Putamen (tissue), 1 donor: Measurements from ENCODE around the gene CLSTN2.
A peak's percentile ranks its signal among the peaks of the same experiment; 100 is the strongest.

Source experiments
- DNase-seq: peaks from one replicate; pipeline ENCODE4 v3.0.0-alpha.2; 2016; ENCODE audit warnings: low spot score

The CLSTN2 gene

DNA sequence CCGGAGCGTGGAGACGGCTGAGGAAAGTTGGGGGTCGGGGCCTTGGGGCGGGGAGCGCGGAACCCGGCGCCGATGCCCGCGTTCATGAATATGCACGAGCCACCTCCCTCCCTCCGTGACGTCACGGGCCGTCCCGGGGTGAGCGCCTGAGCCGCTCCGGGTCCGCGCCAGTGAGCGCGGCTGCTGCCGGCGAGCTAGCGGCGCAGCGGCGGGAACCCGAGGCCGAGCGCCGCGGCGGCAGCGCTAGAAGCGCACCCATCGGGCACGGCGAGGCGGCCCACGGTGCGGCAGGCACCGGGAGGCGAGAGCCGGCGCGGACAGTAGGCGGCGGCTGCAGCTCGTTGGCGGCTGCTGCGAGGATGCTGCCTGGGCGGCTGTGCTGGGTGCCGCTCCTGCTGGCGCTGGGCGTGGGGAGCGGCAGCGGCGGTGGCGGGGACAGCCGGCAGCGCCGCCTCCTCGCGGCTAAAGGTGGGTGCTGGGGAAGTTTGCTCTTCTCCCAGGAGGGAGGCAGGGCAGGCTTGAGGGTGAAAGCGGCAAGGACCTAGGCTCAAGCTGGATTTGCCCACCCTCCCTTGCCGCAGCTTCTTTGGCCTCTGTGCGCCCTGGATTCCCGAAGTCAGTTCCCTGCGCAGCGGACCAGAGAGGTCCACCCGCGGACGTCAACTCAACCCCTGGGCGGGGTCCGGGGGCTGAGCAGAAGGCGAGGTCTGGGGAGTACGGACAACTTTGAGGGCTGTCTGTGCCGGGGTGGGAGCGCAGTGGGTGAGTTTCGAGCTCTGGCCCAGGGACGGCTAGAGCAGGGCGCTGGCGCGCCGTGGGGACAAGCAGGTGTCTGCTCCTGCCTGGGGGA is at the start of gene CLSTN2:
Gene CLSTN2, plus strand, starts transcription at position 170 of the 850 bp plus-strand sequence.
- peak; percentile 79 for DNase-seq

DNA sequence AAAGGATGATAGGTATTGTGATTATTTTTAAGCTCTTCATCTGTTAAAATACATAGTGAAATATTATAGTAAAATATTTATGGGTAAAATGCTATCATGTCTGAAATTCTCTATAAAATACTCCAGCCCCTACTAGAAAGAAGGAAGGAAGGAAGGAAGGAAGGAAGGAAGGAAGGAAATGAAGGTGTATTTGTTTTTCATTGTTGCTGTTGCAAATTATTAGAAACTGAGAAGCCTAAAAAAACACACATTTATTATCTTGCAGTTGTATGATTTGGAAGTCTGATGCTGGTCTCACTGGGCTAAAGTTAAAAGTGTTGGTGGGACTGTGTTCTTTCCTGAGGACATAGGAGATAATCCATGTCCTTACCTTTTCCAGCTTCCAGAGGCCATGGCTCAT is 47.6 kb upstream of the CLSTN2 start:
- DNase-seq: no peak

DNA sequence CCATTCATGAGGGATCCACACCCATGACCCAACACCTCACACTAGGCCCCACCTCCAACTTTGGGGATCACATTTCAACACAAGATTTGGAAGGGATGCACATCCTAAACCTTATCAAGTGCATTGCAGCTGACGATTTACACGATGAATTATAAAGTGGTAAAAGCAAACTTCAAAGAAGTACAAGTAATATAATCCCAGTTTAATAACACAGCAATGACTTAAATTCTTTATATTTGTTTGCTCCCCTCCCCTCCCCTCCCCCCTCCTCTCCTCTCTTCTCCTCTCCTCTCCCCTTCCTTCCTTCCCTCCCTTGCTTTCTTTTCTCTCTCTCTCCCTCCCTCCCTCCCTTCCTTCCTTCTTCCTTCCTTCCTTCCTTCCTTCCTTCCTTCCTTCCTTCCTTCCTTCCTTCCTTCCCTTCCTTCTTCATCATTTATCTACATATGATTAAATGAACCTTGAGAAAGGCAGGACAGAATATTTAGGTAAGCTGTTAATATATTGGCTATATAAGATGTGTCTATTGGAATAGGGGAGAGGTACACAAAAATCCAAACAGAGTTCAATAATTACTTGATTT is 46.3 kb upstream of the CLSTN2 start:
- no peak for DNase-seq

DNA sequence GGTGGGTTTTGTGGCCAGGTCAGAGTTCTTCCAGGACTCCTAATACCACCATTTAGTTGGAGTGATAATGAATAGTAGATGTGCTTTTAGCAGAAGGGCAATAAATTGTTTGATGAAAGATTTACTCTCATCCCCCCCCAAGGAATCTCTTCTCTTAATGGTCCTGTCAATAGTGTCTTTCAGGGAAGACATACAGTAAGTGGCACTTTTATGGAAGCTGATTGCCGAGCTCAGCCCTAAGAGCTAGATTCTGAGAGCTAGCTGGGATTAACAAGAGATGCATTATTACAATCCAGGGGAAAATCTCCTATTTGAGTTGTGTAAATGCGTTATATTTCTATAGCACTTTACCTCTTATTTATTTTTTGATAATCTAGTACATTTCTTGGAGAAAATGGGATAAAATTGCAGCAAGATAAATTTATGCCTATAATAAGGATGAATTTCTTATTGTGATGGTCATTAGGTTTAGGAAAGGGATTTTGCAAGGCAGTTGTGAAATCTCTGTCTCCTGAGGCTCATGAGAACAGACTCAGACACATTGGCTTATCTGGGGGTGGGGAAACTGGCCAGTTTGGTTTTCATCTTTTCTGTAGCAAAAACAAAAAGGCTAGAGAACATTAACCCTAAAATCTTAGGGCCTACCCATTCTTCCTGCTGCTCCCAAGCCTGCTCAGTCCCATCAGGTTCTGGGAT is 41.6 kb upstream of the CLSTN2 start:
- no peak for DNase-seq

DNA sequence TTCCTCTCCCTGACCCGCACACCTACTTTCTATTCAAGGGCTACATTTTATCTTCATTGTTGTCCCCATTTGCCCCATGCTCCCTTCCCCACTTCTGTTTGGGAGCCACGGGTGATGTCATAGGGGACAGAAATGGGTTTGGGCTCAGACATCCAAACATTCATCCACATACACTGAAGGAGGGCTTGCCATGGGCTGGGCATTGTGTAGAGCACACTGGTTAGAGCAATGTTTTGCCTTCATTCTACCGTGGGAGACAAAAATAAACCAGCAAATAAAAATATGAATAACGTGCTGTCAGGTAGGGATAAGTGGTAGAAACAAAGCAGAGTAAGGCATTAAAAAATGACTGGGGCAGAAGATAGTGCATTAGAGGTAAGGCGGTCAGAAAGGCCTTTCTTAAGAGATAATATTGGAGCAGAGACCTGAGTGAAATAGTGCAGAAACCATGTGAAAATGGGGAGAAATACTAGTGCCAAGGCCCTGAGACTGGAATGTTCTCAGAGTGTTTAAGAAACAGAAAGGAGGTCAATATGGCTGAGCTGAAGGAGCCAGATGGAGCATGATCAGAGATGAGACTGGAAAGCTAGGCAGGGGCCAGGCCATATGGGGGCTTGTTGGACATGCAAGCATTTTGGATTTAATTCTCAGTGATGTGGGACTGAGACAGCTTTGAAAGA is 40.9 kb upstream of the CLSTN2 start:
- no peak for DNase-seq

DNA sequence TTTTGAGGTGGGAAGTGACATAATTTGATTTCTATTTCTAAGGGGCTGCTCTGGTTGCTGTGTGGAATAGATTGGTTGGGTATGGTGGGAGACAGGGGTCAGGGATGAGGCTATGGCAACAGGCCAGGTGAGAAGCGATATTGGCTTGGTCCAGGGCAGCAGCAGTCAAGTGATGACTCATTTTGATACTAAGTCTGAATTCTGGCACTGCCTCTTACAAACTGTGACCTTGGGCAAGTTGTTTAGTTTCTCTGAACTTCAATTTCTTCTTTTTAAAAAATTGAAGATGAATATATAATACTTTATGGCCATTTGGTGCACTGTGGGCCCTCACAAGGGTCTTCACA is 40.4 kb upstream of the CLSTN2 start:
- no peak for DNase-seq

DNA sequence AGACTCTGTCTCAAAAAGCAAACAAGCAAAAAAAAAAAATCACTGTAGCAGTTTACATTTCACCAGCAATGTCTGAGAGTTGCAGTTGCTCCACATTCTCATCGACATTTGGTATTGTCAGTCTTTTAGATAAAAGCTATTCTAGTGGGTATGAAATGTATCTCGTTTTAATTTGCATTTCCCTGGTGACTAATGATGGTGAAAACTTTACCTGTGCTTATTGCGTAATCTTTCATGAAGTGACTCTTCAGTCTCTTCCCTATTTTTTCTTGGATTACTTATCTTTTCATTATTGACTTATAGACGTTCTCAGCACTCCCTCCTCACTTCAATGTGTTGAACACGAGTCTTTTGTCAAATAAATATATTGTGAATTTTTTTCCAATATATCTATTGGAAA is 37.2 kb upstream of the CLSTN2 start:
- no peak for DNase-seq

DNA sequence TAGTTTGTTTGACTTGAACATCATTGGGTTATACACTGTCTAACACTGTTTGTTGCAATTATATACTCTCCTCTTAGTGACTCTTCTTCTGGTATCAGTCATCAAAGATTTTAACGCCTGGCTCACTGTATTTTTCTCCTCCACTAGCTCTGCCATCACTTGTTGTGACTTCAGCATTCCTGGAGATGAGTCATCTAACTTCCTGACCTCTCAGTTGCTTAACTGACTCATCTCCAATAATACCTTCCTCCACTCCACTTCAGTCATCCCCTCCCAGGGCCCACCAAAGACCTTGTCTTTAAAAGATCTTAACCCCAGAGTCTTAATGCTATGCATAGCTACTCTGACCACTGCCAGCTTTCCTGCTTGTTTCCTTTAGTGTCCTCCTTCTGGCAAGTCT is 28.6 kb upstream of the CLSTN2 start:
- no peak for DNase-seq

DNA sequence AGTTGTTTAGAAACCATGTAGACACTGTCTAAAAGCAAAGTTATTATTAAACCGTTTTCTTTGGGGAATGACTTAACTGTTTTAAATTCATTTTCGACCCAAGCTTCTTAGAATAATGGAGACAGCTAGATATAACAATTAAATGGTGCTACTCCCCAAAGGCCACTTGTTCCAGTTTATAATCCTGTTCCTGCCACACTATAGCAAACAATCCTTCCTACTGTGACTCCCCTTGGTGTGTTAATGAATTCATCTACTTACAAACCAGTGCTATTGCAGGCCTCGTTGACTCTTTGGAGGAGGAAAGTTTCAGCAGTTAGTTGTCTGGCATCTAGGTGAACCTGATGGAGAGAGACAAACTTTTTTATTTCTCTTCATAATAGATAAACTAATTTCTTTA is 25.2 kb upstream of the CLSTN2 start:
- DNase-seq: no peak

DNA sequence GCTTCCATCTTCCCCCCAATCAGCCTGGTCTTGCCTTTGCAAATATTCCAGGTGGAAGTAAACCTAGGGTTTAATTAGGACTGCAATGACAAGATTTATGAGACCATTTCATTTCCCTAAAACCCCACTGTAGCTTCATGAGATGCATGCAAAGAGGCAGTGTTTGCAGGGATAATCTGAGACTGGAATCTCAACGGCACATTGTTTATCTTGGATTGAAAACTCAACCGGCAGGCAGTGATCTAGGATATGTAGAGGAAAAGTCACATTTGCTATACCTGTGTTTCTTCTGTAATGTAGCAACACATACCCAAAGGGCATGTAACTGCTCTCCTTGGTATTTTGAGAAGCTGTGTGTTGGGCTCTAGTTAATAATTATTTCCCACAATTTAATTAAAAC is 18.7 kb upstream of the CLSTN2 start:
- DNase-seq: no peak

DNA sequence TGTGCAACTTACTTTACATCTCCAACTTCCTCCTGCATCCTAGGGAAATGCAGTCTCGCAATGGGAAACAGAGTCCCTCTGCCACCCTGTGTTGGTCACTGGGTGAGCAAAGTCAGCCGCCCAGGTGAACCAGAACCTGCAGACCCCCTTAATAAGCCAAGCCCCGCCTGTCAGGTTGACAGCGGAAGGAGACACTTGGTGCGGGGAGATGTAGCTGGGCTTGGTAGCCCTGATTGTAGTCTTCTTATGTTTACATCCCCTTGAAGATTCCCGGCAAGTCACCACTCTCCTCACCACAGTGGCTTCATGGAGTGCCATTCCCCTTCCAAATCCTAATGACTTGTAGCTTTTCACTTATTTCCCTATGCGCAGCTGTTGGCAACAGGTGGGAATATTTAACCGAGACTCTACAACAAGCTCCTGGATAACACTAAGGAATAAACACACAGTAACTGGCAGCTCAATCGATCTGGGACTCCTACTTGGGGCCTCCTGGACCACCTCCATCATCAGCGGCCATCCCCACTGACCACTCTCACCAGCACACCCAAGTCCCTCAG is 17.7 kb upstream of the CLSTN2 start:
- no peak for DNase-seq

DNA sequence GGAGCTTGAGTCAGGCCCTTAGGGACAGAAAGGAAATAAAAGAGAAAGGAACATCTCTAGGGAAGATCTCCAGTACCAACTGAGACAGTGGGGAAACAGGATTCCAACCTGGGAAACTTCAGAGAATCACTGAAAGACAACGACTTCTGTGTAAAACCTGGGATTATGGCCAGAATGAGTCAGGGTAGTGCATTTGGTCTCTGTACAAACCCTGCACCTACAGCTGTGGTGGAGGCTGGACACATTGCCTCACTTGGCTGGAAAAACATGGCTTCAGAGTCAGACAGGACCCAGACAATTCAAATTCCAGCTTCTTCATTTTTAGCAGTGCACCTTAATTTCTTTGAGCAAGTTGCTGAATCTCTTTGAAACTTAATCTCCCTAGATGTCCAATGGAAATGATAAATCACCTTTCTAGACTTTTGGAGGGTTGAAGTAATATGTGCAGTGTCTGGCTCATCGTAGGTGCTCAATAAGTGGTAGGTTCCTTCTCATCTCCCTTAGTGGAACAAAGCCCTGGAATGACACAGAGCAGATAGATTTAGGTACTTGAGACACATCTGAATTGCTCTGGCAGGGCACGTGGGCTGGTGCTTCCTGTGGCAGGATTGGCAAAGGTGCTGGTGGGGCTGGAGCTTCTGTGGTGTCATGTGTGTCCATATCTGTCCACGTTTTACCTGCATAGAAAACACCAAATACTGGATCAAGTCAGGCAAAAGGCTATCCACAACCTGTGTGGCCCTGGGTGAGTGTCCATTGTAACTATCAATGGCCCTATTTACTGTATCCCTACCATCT is 6.1 kb upstream of the CLSTN2 start:
- no peak for DNase-seq

DNA sequence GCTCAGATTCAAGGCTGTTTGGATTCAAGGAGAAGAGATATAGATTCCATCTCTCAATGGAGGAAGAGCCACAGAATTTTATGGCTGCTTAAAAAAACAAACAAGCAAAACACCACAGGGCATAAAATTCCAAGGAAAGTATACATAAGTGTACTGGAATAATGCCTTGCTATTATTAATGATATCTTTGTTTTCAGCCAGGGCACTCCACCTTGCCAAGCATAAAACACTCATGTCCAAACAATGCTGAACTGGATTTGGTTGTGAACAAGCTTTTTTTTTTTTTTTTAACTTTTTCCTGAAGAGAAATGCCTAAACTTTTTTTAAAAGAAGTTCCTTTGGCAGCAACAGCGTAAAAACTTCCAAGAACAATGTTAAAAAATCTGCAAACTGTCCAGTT is 4.8 kb upstream of the CLSTN2 start:
- DNase-seq: no peak

DNA sequence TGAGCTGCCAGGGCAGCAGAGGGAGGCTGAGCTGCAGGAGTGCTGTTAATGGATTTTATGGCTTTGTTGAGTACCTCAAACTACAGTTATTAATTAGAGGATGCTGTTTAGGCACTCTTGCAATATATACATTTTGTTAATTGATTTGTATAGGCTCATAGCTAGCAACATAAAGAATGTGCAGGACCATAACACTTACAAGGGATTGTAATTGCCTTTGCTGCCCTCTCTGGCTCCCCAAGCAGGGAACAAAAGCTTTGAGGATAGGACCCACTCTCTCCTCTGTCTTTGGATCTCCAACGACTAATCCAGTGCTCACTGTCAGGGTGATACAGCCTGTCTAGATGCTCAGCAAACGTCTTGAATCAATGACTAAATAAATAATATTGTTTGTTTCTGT is 1.2 kb upstream of the CLSTN2 start:
- DNase-seq: no peak

DNA sequence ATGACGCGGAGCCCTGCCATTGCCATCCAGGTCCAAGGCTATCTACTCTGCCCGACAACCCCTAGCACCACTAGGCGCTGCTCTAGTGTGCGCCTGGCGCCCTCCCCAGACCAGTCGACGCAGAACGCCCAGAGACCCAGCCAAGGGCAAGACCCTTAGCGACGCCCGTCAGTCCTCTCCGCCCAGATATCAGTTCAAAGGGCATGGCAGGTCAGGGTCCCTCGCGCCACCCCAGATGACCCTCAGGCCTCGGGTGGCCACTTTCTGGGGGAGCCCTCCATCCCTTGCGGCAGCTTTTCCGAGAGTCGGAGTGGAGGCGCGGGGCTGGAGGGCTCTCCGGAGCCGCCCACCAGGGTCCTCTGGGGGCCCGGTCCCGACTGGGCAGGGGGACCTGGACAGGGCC is 371 bp upstream of the CLSTN2 start:
- peak; percentile 61 for DNase-seq

DNA sequence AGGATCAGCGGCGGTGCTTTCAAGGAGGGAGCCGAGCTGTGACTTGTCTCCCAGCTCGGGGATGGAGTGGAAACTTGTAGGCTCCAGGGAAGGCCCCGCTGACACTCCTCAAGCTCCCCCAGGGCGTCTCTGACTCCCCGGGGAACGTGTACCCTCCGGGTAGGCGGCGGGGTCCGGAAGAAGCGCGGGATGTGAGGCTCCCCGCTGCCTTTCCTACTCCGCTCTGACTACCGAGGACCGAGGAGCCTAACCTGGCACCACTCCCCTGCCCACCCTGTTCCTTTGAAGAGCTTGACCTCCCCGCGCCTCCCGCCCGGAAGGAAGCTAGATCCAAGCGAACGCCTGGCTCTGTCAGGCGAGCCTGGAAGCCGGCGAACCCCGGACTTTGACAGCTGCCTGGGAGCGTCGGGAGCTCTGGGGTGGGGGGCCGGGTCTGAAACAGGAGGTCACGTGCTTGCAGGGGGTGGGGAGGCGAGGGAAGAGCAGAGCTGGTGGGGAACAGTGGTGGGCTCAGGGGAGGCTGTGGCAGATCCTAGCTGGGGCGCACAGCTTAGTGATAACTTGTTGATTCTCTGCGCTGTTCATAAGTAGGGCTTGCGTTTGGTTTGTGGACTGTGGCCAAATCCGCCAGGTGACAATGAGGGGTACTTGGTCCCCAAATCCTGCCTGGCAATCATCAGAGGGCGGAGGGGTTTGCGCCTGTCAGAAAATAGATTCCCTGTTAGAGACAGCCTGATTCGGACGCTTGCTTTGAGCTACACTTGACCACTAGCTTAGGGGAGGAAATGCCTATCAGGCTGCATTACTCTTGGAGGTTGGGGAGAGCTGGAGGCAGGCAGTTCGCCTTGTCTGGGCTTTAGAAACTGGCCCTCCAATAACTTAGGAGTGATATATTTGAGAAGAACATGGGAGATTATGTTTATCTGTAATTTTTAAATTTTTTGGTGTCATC is 1.2 kb downstream of the CLSTN2 start:
- no peak for DNase-seq

DNA sequence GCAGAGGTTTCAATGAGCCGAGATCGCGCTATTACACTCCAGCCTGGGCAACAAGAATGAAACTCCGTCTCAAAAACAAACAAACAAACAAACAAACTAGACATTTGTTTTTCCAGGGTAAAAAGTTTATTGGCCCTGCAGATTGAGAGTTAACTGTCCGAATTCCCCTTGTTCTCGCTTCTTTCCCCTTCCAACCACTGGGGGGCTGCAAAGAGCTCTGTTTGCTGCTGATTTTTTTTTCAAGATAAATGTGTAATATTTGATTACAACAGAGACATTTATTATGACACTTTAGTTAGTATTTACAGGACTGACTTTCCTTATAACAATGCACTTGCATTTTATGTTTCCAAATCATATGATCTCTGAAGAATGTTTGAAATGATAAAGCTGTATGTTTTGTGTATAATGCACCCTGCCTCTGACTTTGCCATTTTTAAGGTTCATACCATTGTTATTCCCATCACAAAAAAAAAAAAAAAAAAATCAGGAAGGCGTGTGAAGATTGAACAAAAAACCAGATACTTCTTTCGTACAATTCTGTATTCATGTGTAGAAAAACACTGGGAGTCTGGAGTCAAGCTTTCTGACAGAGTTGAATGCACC is 2.8 kb downstream of the CLSTN2 start:
- DNase-seq: peak; percentile 31

DNA sequence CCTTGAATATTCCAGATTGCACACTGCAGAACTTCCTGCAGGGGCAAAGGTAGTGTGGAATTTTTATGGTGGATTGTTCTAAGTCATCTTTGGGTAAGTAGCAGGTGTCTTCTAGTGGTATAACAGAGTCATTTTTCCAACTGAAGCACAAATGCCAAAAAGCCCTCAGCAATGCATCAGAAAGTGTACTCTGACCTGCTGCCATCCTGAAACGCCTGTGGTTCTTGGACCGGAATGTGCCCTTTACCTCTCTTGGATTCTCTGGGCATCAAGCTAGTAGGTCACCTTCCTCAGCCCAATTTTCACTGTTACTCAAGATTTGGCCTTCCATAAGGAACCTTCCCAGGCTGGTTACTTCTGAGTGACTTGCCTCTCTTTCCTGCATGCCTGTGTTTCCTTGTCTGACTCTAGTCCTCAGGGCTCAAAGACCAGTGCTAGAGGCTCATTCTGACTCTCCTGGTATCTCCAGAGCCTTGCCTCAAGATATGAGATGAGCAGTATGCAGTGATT is 4.8 kb downstream of the CLSTN2 start:
- no peak for DNase-seq

DNA sequence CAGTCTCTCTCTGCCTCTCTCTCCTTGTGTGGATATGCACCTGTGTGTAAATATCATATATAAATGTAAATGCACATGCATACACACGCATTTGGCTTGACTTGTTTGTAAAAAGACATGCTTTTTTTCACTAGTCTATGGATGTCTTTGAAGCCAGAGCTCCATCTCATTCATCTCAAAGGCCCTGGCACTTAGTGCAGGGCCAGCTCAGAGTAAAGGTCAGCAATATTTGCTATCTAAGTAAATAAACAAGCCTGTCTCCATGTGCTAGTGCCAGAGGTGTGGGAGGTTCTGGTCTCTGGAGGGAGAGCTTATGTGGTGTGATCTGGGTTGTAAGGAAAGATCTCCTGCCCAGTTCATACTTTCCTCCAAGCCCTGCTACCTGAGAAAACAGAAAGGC is 5.6 kb downstream of the CLSTN2 start:
- no peak for DNase-seq

DNA sequence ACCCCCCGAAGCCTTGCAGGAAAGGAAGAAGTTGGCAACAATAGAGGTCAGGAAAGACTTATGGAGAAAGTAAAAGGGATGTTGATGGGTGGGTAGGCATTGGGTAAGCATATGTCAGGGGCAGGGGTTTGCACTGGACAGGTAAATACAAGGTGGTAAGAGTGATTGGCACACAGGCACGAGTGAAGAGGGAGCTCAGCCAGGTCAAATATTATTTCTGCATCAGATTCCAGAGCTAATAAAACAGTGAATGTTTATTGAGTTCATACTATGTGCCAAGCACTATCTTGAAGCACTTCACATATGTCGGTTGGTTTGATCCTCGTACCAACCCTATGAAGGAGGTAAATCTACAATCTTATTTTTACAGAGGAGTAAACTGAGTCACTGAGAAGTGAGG is 6.6 kb downstream of the CLSTN2 start:
- DNase-seq: no peak
